B cell (primary cell): ENCODE results near the gene VAV2. TPM values are rescaled to one million over a fixed set of nuclear protein-coding genes. Genes with fewer than 3 reads are reported as not detected.
A peak's percentile ranks its signal among the peaks of the same experiment; 100 is the strongest.

Experiments used
- ATAC-seq: fragments of 200-7000 bp; cut with Tn5 transposase; one replicate; pipeline ENCODE4 v1.10.0; 2021; ENCODE audit warnings: low read depth, mild to moderate bottlenecking, moderate number of reproducible peaks, moderate library complexity
- CTCF ChIA-PET: fragments of 350-600 bp; sonication (Branson Sonifier 250); formaldehyde crosslinking; loops from one replicate; lab custom pipeline; 2021; ENCODE audit warnings: antibody characterized with exemption, inconsistent platforms; lab: Charles Lee
- POLR2A ChIA-PET: fragments of 350-600 bp; sonication (Branson Sonifier 250); formaldehyde crosslinking; loops from one replicate; lab custom pipeline; 2021; ENCODE audit warnings: antibody characterized with exemption; lab: Charles Lee
- DNase-seq: peaks from one replicate; pipeline ENCODE4 v3.0.0; 2013
- H2AFZ ChIP-seq: 2 replicates; pipeline ENCODE4 v1.6.1; 2012; ENCODE audit warnings: mild to moderate bottlenecking, low read depth, low read length; ENCODE audit not compliant: insufficient read depth, poor library complexity, severe bottlenecking
- H3K27ac ChIP-seq, 2 donors: 1 replicate in 1 of 2; 2 replicates in 1 of 2; pipeline ENCODE4 v1.5.1; 2012 to 2013; ENCODE audit warnings: low read length in 2 of 2, mild to moderate bottlenecking in 2 of 2, moderate library complexity in 1 of 2
- H3K27me3 ChIP-seq, 4 experiments: fragments of 200-600 bp in 1 of 4; sonication (generic) in 1 of 4; replicated peaks in 1 of 4; 1 replicate in 2 of 4; 2 replicates in 2 of 4; pipeline versions ENCODE4 v1.6.1 to v1.7.0; 2013 to 2016; ENCODE audit warnings: low read length in 3 of 4, mild to moderate bottlenecking in 2 of 4, mixed read lengths in 1 of 4, moderate library complexity in 1 of 4; ENCODE audit not compliant: insufficient read depth in 4 of 4, control insufficient read depth in 3 of 4; ENCODE audit errors: control extremely low read depth in 1 of 4
- H3K36me3 ChIP-seq, 2 experiments: replicated peaks in 1 of 2; 1 replicate in 1 of 2; 2 replicates in 1 of 2; pipeline versions ENCODE4 v1.6.1 to v1.7.1; 2013; ENCODE audit warnings: low read length in 1 of 2; ENCODE audit not compliant: insufficient read depth in 2 of 2, control insufficient read depth in 1 of 2; ENCODE audit errors: control extremely low read depth in 1 of 2, extremely low read depth in 1 of 2
- H3K4me1 ChIP-seq, 2 donors: fragments of 200-600 bp in 1 of 2; sonication (generic) in 1 of 2; 1 replicate in 1 of 2; 2 replicates in 1 of 2; pipeline versions ENCODE4 v1.5.1 to v1.6.1; 2013 to 2017; ENCODE audit warnings: low read length in 2 of 2; ENCODE audit not compliant: control insufficient read depth in 2 of 2, insufficient read depth in 2 of 2
- H3K4me2 ChIP-seq: replicated peaks from 2 replicates; pipeline ENCODE3; 2012; ENCODE audit warnings: mild to moderate bottlenecking, low read depth, low read length; ENCODE audit not compliant: poor library complexity, severe bottlenecking
- H3K4me3 ChIP-seq, 5 experiments: fragments of 200-600 bp in 1 of 5; sonication (generic) in 1 of 5; 1 replicate in 3 of 5; 2 replicates in 2 of 5; pipeline versions ENCODE4 v1.5.1 to v1.7.0; 2011 to 2016; ENCODE audit warnings: low read length in 4 of 5, mild to moderate bottlenecking in 4 of 5, low read depth in 2 of 5, control low read depth in 1 of 5, moderate library complexity in 1 of 5; ENCODE audit not compliant: insufficient read depth in 1 of 5; ENCODE audit errors: control extremely low read depth in 1 of 5, extremely low read depth in 1 of 5
- H3K79me2 ChIP-seq: fragments of 200-600 bp; sonication (generic); one replicate; pipeline ENCODE4 v1.6.0; 2016; ENCODE audit warnings: low read length; ENCODE audit not compliant: control insufficient read depth, insufficient read depth
- H3K9ac ChIP-seq: fragments of 200-600 bp; sonication (generic); 2 replicates; pipeline ENCODE4 v1.6.1; 2017; ENCODE audit warnings: mild to moderate bottlenecking, low read length, moderate library complexity
- H3K9me3 ChIP-seq, 3 donors: one replicate each; pipeline versions ENCODE4 v1.6.1 to v1.7.1; 2013; ENCODE audit warnings: low read length in 2 of 3; ENCODE audit not compliant: control insufficient read depth in 2 of 3, insufficient read depth in 1 of 3; ENCODE audit errors: control extremely low read depth in 1 of 3
- H4K20me1 ChIP-seq: 2 replicates; pipeline ENCODE4 v1.6.0; 2012; ENCODE audit warnings: mild to moderate bottlenecking, low read length; ENCODE audit not compliant: insufficient read depth, control insufficient read depth, poor library complexity, severe bottlenecking
- H3K27ac Mint-ChIP-seq: one replicate; pipeline ENCODE4 v1.8.0; 2021; ENCODE audit warnings: mixed read lengths
- H3K27me3 Mint-ChIP-seq: one replicate; pipeline ENCODE4 v1.8.0; 2021; ENCODE audit warnings: mixed read lengths
- H3K4me1 Mint-ChIP-seq: one replicate; pipeline ENCODE4 v1.8.0; 2021; ENCODE audit warnings: mixed read lengths
- H3K4me3 Mint-ChIP-seq: one replicate; pipeline ENCODE4 v1.8.0; 2021; ENCODE audit warnings: mixed read lengths
- H3K9me3 Mint-ChIP-seq: one replicate; pipeline ENCODE4 v1.8.0; 2022; ENCODE audit warnings: mixed read lengths; ENCODE audit not compliant: insufficient read depth
- EZH2 ChIP-seq: IDR thresholded peaks from 2 replicates; pipeline ENCODE4 v1.6.1; 2012; ENCODE audit warnings: borderline replicate concordance, low read depth, mild to moderate bottlenecking, moderate library complexity, low read length; ENCODE audit not compliant: insufficient read depth, poor library complexity, severe bottlenecking
- WGBS: methylation state at CpG from one replicate; pipeline ENCODE4 v1.1.5; 2013; ENCODE audit warnings: missing lambda C conversion rate; ENCODE audit not compliant: insufficient coverage; 5-methylcytosine and 5-hydroxymethylcytosine counted together
- intact Hi-C: fragments of 100-400 bp; cut with micrococcal nuclease; formaldehyde crosslinking; loops from one replicate; pipeline ENCODE4 v1.10.0; 2022
- polyA plus RNA-seq: library from polyadenylated mRNA; depleted of rRNA; stranded (reverse); fragments of >200 nt; gene quantifications from 2 replicates; pipeline ENCODE4 v1.2.3, GENCODE V29; 2012
- total RNA-seq, 2 donors: library from RNA; stranded (reverse); fragments of 120-200 nt in 1 of 2; gene quantifications; 1 replicate in 1 of 2; 2 replicates in 1 of 2; pipeline versions ENCODE4 v1.2.3 to v1.2.4, GENCODE V29; 2013 to 2022
- TF ChIP-seq, protein P1 (sequence below): fragments of 200-600 bp; IDR thresholded peaks from one replicate; pipeline ENCODE4 v1.8.0; 2022; ENCODE audit warnings: antibody characterized with exemption, mild to moderate bottlenecking

Gene VAV2
- total and polyA plus RNA-seq, 2 donors (not counting 1 experiment from before 2014, with no cell fraction given): 34.4 to 128 TPM

- Histone ChIP-seq H3K9me3 (no peaks in the 10 kb centered on the region), H3K79me2 (peaks cover 64% of the 10 kb centered on the region), H3K9ac (no peak overlapping the region), H4K20me1 (peaks cover 75% of the 10 kb centered on the region), H3K4me1 (no peaks in the 10 kb centered on the region), H3K4me2 (no peak overlapping the region), H3K4me3 (no peak overlapping the region), H3K27me3 (no peaks in the 10 kb centered on the region), H3K27ac (peak overlapping the region in 1 of 2 donors; percentile 30), H2AFZ (no peak overlapping the region), H3K36me3 (peaks cover 0 to 19% of the 10 kb centered on the region in 2 experiments)
- intact Hi-C loops: no loop called here
- TF ChIP-seq, protein P1, sequence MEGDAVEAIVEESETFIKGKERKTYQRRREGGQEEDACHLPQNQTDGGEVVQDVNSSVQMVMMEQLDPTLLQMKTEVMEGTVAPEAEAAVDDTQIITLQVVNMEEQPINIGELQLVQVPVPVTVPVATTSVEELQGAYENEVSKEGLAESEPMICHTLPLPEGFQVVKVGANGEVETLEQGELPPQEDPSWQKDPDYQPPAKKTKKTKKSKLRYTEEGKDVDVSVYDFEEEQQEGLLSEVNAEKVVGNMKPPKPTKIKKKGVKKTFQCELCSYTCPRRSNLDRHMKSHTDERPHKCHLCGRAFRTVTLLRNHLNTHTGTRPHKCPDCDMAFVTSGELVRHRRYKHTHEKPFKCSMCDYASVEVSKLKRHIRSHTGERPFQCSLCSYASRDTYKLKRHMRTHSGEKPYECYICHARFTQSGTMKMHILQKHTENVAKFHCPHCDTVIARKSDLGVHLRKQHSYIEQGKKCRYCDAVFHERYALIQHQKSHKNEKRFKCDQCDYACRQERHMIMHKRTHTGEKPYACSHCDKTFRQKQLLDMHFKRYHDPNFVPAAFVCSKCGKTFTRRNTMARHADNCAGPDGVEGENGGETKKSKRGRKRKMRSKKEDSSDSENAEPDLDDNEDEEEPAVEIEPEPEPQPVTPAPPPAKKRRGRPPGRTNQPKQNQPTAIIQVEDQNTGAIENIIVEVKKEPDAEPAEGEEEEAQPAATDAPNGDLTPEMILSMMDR: no peak
- TF ChIP-seq EZH2: no peak
- Mint-ChIP-seq H3K4me3 (no peak overlapping the region), H3K4me1 (peaks cover 21% of the 10 kb centered on the region), H3K27ac (no peak overlapping the region), H3K9me3 (no peaks in the 10 kb centered on the region), H3K27me3 (no peaks in the 10 kb centered on the region)
- no peak for ATAC-seq
- ChIA-PET POLR2A (no interaction called here), CTCF (no interaction called here)
- 98% methylated on average over 18 of the region's 22 CpGs for WGBS
- DNase-seq: no peak
These were observed 156.7 kb downstream of the VAV2 start for GRCh38 chr9:133835262-133835901.
